Measurements from ENCODE around the gene SCFD2.
"Not testable (repeated sequence)": the region's sequence is repeated elsewhere in the genome, so short reads cannot be mapped to it uniquely, and the experiment has no call there.

SCFD2 gene
- 16.1 to 28.3 (median 27.1) reads per million in 4 donors for total RNA-seq

- DNase-seq = peak; percentile 91 to 97 (median 93)
Observed at GRCh38 chr4:53365486-53366300, at the start of gene SCFD2. Gene SCFD2, minus strand, starts transcription at chr4:53366061.

- not testable (repeated sequence) for DNase-seq
Observed at GRCh38 chr4:53409479-53409878, 43.6 kb upstream of the SCFD2 start.

- DNase-seq = no peak
Observed at GRCh38 chr4:53380221-53380620, 14.4 kb upstream of the SCFD2 start.

- no peak for DNase-seq
Observed at GRCh38 chr4:53378171-53378482, 12.3 kb upstream of the SCFD2 start.

- peak; percentile 91 to 97 (median 94) for DNase-seq
Observed at GRCh38 chr4:53377319-53378170, 11.7 kb upstream of the SCFD2 start, which contains the start of gene FIP1L1. Gene FIP1L1, plus strand, starts transcription at chr4:53377641. Its CDS starts 198 bp downstream, at chr4:53377839.

GRCh38 chr4:53376900-53377299 lies 11.0 kb upstream of the SCFD2 start:
- DNase-seq = no peak

- DNase-seq = no peak
Observed at GRCh38 chr4:53374777-53375258, 9.0 kb upstream of the SCFD2 start.

- no peak for DNase-seq
Observed at GRCh38 chr4:53371843-53372521, 6.1 kb upstream of the SCFD2 start.

GRCh38 chr4:53371049-53371448 lies 5.2 kb upstream of the SCFD2 start:
- no peak for DNase-seq

GRCh38 chr4:53367721-53368120 lies 1.9 kb upstream of the SCFD2 start:
- no peak for DNase-seq

GRCh38 chr4:53366301-53366716 lies 448 bp upstream of the SCFD2 start:
- no peak for DNase-seq

- DNase-seq = peak in 1 of 5 donors; percentile 16
Observed at GRCh38 chr4:53365121-53365485, 758 bp downstream of the SCFD2 start.

GRCh38 chr4:53364624-53365023 lies 1.2 kb downstream of the SCFD2 start:
- DNase-seq = no peak

GRCh38 chr4:53362093-53362492 lies 3.8 kb downstream of the SCFD2 start:
- no peak for DNase-seq

- no peak for DNase-seq
Observed at GRCh38 chr4:53361451-53361850, 4.4 kb downstream of the SCFD2 start.

- no peak for DNase-seq
Observed at GRCh38 chr4:53355930-53356521, 9.8 kb downstream of the SCFD2 start.

- no peak for DNase-seq
Observed at GRCh38 chr4:53354012-53354722, 11.7 kb downstream of the SCFD2 start.

- no peak for DNase-seq
Observed at GRCh38 chr4:53349091-53349491, 16.8 kb downstream of the SCFD2 start.

GRCh38 chr4:53348046-53348445 lies 17.8 kb downstream of the SCFD2 start:
- no peak for DNase-seq

GRCh38 chr4:53346920-53347852 lies 18.7 kb downstream of the SCFD2 start:
- no peak for DNase-seq

GRCh38 chr4:53346392-53346791 lies 19.5 kb downstream of the SCFD2 start:
- DNase-seq = not testable (repeated sequence)
